Stimulated activated naive CD8-positive, alpha-beta T cell treated with anti-CD3 and anti-CD28 coated beads, Interleukin-15, amount 100 ng/mL, for 72 hours (primary cell): ENCODE measurements around the gene TMEM167B.

Source experiments
- ATAC-seq: fragments of 150-1000 bp; cut with Tn5 transposase; 2 replicates; pipeline ENCODE4 v1.10.0; 2021; ENCODE audit warnings: mild to moderate bottlenecking, moderate library complexity
- DNase-seq, 2 donors: peaks; one replicate each; pipeline ENCODE4 v3.0.0; 2021 to 2022
- H3K27ac Mint-ChIP-seq, 2 donors: one replicate each; pipeline ENCODE4 v1.8.0; 2022; ENCODE audit warnings: mild to moderate bottlenecking in 2 of 2, mixed read lengths in 2 of 2, moderate library complexity in 2 of 2
- H3K27me3 Mint-ChIP-seq: one replicate; pipeline ENCODE4 v1.8.0; 2022; ENCODE audit warnings: mixed read lengths
- H3K4me1 Mint-ChIP-seq: one replicate; pipeline ENCODE4 v1.8.0; 2022; ENCODE audit warnings: mild to moderate bottlenecking, mixed read lengths
- H3K4me3 Mint-ChIP-seq, 2 donors: one replicate each; pipeline ENCODE4 v1.8.0; 2022; ENCODE audit warnings: mild to moderate bottlenecking in 2 of 2, mixed read lengths in 2 of 2, moderate library complexity in 1 of 2
- H3K9me3 Mint-ChIP-seq, 2 donors: one replicate each; pipeline ENCODE4 v1.8.0; 2022; ENCODE audit warnings: mixed read lengths in 2 of 2

Gene TMEM167B

DNA sequence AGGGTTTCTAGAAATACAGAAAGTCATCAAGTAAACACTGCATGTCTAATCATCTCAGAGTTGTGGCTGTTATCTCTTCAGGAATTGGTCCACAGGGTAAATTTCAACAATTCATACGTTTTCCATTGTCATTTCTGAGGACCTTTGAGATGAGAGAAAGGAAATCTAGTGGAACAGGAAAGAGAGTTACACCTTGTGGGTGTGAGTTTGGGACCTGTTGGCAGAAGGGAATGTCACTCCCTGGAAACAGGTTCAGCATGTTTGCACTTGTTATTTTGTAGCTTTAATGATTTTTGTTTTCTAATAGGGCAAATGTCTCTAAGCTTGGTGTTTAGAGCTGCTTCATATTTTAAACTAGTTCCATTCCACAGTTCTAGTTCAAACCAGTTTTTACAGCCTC is 5.6 kb downstream of the TMEM167B start:
- ATAC-seq (no peak), DNase-seq (no peak)
- no peak overlapping the region for H3K27ac Mint-ChIP-seq
- H3K9me3 Mint-ChIP-seq: no peaks in the 10 kb centered on the region
- H3K4me3 Mint-ChIP-seq: no peak overlapping the region
- peaks cover 32% of the 10 kb centered on the region for H3K4me1 Mint-ChIP-seq
- no peaks in the 10 kb centered on the region for H3K27me3 Mint-ChIP-seq

DNA sequence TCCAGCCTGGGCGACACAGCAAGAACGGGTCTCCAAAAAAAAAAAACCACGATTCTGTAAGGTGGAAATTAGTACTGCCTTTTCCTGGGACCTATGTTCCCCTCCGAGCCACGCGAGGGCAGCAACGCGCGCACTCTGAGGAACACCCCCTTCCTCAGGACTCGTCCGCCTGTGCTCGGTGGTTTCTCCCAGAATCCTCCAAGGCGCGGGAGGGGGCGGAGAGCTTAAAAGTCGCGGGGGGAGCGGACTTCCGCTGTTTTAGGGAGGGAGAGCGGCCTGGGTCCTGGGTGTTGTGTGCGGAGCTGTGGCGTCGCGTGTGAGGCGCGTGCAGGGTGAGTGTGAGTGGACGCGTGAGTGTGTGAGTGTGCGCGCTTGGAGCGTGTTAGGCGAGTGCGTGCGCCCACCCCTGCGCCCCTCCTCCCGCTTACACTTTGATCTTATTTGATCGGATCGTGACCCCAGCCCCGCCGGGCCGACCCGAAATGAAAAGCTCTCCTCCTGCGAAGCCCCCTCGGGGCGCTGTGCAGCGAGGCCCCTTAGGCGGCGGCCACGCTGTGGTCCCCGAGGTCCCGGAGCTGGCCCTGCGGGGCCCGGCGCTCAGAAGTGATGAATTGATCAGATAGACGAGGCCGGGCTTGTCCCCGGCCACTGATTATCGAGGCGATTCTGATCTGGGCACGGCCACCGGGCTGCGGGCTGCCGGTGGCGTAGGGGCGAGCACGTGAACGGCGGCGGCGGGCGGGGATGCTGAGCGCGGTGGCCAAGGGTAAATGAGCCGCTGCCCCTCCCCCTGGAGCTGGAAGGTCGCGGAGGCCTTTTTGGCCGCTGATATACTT is 9.6 kb downstream of the TMEM167B start:
- H3K4me3 Mint-ChIP-seq: peak overlapping the region; percentile 89 to 99
- H3K4me1 Mint-ChIP-seq: peaks cover 26% of the 10 kb centered on the region
- H3K27ac Mint-ChIP-seq: peak overlapping the region; percentile 94 to 99
- H3K9me3 Mint-ChIP-seq: no peaks in the 10 kb centered on the region
- no peaks in the 10 kb centered on the region for H3K27me3 Mint-ChIP-seq
- peak; percentile 96 to 97 for DNase-seq
- ATAC-seq: peak; percentile 96

DNA sequence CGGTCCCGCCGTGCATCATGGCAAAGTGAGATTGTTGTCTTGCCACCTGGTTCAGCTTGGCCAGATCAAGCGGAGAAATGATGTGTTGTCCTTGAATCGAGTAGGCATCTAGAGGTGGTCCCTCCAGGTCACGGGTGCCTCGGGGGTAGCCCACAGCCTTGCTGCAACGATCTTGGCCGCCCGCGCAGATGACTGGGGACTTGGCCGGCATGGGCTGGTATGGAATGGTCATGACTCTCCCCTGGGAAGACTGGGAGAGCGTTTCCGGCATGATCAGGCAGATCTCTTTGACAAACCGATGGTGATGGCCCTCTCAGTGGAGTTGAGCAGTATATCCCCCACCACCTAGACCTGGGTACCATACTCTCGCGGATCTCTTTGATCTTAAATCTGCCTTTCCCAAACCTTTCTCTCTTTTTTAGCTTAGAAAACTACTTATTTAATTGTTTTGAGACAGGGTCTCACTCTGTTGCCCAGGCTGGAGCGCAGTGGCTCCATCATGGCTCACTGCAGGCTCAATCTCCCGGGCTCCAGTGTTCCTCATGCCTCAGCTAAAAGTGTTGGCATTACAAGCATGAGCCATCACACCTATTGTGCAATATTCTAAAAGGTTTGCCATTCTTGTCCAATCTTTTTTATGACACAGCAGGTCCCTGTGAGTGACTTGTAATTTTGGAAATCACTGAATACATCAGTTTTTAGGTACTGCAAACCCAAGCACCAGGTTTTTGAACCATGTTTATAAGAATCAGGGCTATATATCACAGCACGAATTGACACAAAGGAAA is 14.0 kb downstream of the TMEM167B start:
- Mint-ChIP-seq H3K27ac (no peak overlapping the region), H3K4me1 (peaks cover 23% of the 10 kb centered on the region), H3K9me3 (no peaks in the 10 kb centered on the region), H3K27me3 (no peaks in the 10 kb centered on the region), H3K4me3 (no peak overlapping the region)
- DNase-seq: no peak
- ATAC-seq: no peak

GRCh38 chr1:109105881-109106280 is 15.3 kb downstream of the TMEM167B start:
- H3K4me1 Mint-ChIP-seq: peaks cover 24% of the 10 kb centered on the region
- H3K27ac Mint-ChIP-seq: no peak overlapping the region
- no peaks in the 10 kb centered on the region for H3K9me3 Mint-ChIP-seq
- DNase-seq (no peak), ATAC-seq (no peak)
- no peaks in the 10 kb centered on the region for H3K27me3 Mint-ChIP-seq
- no peak overlapping the region for H3K4me3 Mint-ChIP-seq

DNA sequence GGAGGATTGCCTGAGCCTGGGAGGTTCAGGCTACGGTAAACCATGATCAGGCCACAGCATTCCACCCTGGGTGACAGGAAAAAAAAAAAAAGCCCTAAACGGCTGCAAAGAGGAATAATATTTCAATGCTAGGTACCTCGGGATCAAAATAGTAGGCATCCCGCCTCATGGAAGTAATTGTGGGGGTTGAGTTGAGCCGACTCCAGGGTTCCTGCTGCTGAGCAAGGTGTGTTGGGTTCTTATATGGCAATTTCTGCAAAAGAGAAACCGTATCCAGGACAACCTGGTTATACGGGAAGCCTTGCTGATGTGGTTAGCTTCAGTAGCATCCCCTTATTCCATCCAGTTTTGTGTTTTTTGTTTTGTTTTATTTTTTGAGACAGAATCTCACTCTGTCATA is 17.2 kb downstream of the TMEM167B start:
- peaks cover 2% of the 10 kb centered on the region for H3K27me3 Mint-ChIP-seq
- no peak for ATAC-seq
- H3K4me1 Mint-ChIP-seq: peaks cover 14% of the 10 kb centered on the region
- DNase-seq: no peak
- H3K4me3 Mint-ChIP-seq: no peak overlapping the region
- no peaks in the 10 kb centered on the region for H3K9me3 Mint-ChIP-seq
- no peak overlapping the region for H3K27ac Mint-ChIP-seq

DNA sequence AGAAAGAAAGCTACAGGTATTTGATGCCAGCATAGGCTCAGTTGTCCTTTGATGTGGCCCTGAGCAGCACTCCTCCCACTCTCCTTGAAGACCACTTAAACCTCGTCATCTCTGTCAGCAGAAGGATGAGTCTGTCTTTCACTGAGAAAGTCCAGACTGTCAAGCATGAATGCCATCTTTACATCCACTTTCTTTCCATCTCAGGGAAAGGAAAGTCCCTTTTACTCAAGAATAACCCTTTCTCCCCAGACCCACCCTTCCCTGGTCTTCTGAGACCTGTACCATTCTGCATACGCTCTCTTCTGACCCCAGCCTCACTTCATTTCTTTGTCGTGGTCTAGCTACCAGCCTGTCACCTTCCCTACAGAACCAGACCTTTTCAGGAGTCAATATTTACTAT is 19.3 kb downstream of the TMEM167B start:
- ATAC-seq (no peak), DNase-seq (no peak)
- H3K27ac Mint-ChIP-seq: no peak overlapping the region
- H3K9me3 Mint-ChIP-seq: no peaks in the 10 kb centered on the region
- H3K4me1 Mint-ChIP-seq: peaks cover 33% of the 10 kb centered on the region
- no peak overlapping the region for H3K4me3 Mint-ChIP-seq
- peaks cover 6% of the 10 kb centered on the region for H3K27me3 Mint-ChIP-seq

GRCh38 chr1:109111386-109112055 is 21.0 kb downstream of the TMEM167B start:
- ATAC-seq (no peak), DNase-seq (no peak)
- H3K9me3 Mint-ChIP-seq: no peaks in the 10 kb centered on the region
- H3K4me1 Mint-ChIP-seq: peaks cover 44% of the 10 kb centered on the region
- no peak overlapping the region for H3K4me3 Mint-ChIP-seq
- H3K27ac Mint-ChIP-seq: no peak overlapping the region
- peaks cover 6% of the 10 kb centered on the region for H3K27me3 Mint-ChIP-seq

- Mint-ChIP-seq H3K4me3 (no peak overlapping the region), H3K27ac (peak overlapping the region in 1 of 2 donors; percentile 13), H3K27me3 (peaks cover 6% of the 10 kb centered on the region), H3K4me1 (peaks cover 49% of the 10 kb centered on the region), H3K9me3 (no peaks in the 10 kb centered on the region)
- peak; percentile 28 for ATAC-seq
- no peak for DNase-seq
Measured at GRCh38 chr1:109112056-109112651, 21.6 kb downstream of the TMEM167B start.

GRCh38 chr1:109112652-109113285 is 22.2 kb downstream of the TMEM167B start:
- ATAC-seq (peak; percentile 63), DNase-seq (peak; percentile 84 to 88)
- Mint-ChIP-seq H3K9me3 (no peaks in the 10 kb centered on the region), H3K27me3 (peaks cover 6% of the 10 kb centered on the region), H3K4me3 (peak overlapping the region; percentile 86 to 89), H3K27ac (peak overlapping the region; percentile 80 to 92), H3K4me1 (peaks cover 49% of the 10 kb centered on the region)

DNA sequence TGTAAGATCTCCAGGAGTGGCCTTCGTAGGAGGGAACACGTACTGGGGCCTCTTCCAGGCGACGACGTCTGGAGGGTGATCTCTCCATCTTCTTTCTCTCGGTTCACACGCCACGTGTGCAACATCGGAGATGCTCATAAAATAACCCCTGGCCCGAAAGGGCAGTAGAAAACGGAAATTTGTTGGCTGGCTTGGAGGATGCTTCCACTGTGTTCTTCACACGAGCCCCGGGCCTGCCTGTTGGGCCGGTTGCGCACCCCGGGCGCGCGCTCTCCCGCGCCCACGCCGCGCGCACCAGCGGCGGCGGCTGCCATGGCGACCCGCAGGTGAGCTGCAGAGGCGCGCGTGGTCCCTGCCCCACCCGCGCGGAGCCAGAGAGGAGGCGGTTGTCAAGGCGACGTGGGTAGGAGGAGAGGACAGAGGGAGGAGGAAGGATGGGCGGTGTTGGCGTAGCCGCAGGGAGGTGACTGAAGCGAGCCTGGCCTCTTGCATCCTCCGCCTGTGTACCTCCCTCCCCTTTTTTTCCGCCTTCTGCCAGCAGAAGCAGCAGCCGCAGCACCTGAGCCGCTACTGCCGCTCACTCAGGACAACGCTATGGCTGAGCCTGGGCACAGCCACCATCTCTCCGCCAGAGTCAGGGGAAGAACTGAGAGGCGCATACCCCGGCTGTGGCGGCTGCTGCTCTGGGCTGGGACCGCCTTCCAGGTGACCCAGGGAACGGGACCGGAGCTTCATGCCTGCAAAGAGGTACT is 23.2 kb downstream of the TMEM167B start, which contains the start of gene ELAPOR1:
TSS of gene ELAPOR1 (plus strand) at position 526 of the 752 bp plus-strand sequence. CDS start at position 595, 69 bp downstream.
- peak; percentile 78 to 82 for DNase-seq
- Mint-ChIP-seq H3K4me1 (peaks cover 49% of the 10 kb centered on the region), H3K9me3 (no peaks in the 10 kb centered on the region)

DNA sequence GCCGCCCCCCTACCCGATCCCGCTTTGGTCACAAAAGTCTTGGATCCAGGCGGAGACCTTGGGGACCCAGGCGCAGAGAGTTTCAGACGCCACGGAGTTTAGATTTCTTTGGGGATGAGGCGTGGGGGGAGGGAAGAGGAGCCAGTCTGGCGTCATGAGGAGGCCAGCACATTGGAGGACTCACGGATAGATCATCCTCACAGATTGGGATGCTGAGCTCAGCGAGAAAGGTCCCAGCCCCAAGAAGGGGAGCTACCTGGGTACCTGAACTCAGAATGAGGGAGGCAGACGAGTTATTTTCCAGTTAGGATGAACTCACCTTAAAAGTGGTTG is 23.7 kb downstream of the TMEM167B start:
- ATAC-seq (no peak), DNase-seq (no peak)
- H3K27ac Mint-ChIP-seq: no peak overlapping the region
- H3K4me1 Mint-ChIP-seq: peaks cover 49% of the 10 kb centered on the region
- H3K9me3 Mint-ChIP-seq: no peaks in the 10 kb centered on the region
- peaks cover 6% of the 10 kb centered on the region for H3K27me3 Mint-ChIP-seq
- peak overlapping the region; percentile 75 to 86 for H3K4me3 Mint-ChIP-seq

More for the DNA sequence above, 23.2 kb downstream of the TMEM167B start, which contains the start of gene ELAPOR1:
- Mint-ChIP-seq H3K4me3 (peak within 1 kb of the TSS; percentile 86 to 89), H3K27ac (peak within 1 kb of the TSS; percentile 80 to 92), H3K27me3 (peaks cover 6% of the 10 kb centered on the region)
- ATAC-seq: peak; percentile 83

- H3K9me3 Mint-ChIP-seq: no peaks in the 10 kb centered on the region
- peaks cover 6% of the 10 kb centered on the region for H3K27me3 Mint-ChIP-seq
- H3K4me1 Mint-ChIP-seq: peaks cover 39% of the 10 kb centered on the region
- DNase-seq (peak; percentile 49 to 67), ATAC-seq (peak; percentile 69)
- peak overlapping the region; percentile 32 to 39 for H3K4me3 Mint-ChIP-seq
- H3K27ac Mint-ChIP-seq: peak overlapping the region; percentile 92 to 94
Measured at GRCh38 chr1:109115685-109116084, 25.1 kb downstream of the TMEM167B start.

- Mint-ChIP-seq H3K27me3 (peaks cover 6% of the 10 kb centered on the region), H3K4me3 (peak overlapping the region; percentile 14 to 53), H3K9me3 (no peaks in the 10 kb centered on the region), H3K4me1 (peaks cover 39% of the 10 kb centered on the region), H3K27ac (peak overlapping the region; percentile 92 to 94)
- no peak for ATAC-seq
- no peak for DNase-seq
Measured at GRCh38 chr1:109116286-109116685, 25.7 kb downstream of the TMEM167B start.

- H3K4me1 Mint-ChIP-seq: peaks cover 32% of the 10 kb centered on the region
- H3K9me3 Mint-ChIP-seq: no peaks in the 10 kb centered on the region
- H3K27ac Mint-ChIP-seq: peak overlapping the region in 1 of 2 donors; percentile 14
- no peak for ATAC-seq
- H3K27me3 Mint-ChIP-seq: peaks cover 1% of the 10 kb centered on the region
- DNase-seq: no peak
- H3K4me3 Mint-ChIP-seq: no peak overlapping the region
Measured at GRCh38 chr1:109118089-109118488, 27.5 kb downstream of the TMEM167B start.
